Measurements from ENCODE around the gene CTPS2.

CTPS2 gene

DNA sequence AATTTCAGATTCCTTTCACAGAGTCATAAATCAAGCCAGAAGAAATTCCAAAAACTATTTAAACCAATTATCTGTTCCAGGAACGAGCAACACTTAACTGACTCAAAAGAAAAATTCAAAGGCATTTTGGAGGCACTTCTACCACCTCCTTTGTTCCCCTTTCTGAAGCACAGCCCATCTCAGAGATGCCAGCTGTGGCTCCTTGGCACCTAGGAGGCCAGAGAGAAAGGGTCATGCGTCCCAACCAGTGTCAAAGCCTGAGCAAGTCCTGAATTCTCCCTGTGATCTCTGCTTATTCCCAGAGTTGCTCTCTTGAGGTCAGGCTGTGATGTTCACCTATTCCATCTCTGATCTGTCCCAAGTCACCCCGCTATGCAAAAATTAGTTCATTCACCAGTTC is 167.5 kb downstream of the CTPS2 start:
- DNase-seq, result no peak
